ENCODE results near the gene TPH2.

TPH2 gene

GRCh38 chr12:72072592-72073212 lies 134.1 kb downstream of the TPH2 start:
- H3K4me3 ChIP-seq (ENCODE audit: low read depth, low read length), result no peak overlapping the region
- TF ChIP-seq CTCF (IDR thresholded peaks at IDR 0.05; ENCODE audit: low read depth, low read length), result no peak

- no peak for TF ChIP-seq CTCF (IDR thresholded peaks at IDR 0.05; ENCODE audit: low read depth, low read length)
- no peak overlapping the region for H3K4me3 ChIP-seq (ENCODE audit: low read depth, low read length)
Observed at GRCh38 chr12:72074065-72074464, 135.4 kb downstream of the TPH2 start.

GRCh38 chr12:72074956-72075355 lies 136.3 kb downstream of the TPH2 start:
- TF ChIP-seq CTCF (IDR thresholded peaks at IDR 0.05; ENCODE audit: low read depth, low read length), result no peak
- H3K4me3 ChIP-seq (ENCODE audit: low read depth, low read length), result no peak overlapping the region

GRCh38 chr12:72075401-72075800 lies 136.8 kb downstream of the TPH2 start:
- H3K4me3 ChIP-seq (ENCODE audit: low read depth, low read length), result no peak overlapping the region
- no peak for TF ChIP-seq CTCF (IDR thresholded peaks at IDR 0.05; ENCODE audit: low read depth, low read length)

GRCh38 chr12:72075891-72076557 lies 137.4 kb downstream of the TPH2 start:
- TF ChIP-seq CTCF (IDR thresholded peaks at IDR 0.05; ENCODE audit: low read depth, low read length), result no peak

GRCh38 chr12:72076558-72076915 lies 137.9 kb downstream of the TPH2 start:
- no peak for TF ChIP-seq CTCF (IDR thresholded peaks at IDR 0.05; ENCODE audit: low read depth, low read length)

More at GRCh38 chr12:72075891-72076557, 137.4 kb downstream of the TPH2 start:
- no peak overlapping the region for H3K4me3 ChIP-seq (ENCODE audit: low read depth, low read length)

GRCh38 chr12:72077111-72077820 lies 138.6 kb downstream of the TPH2 start:
- no peak overlapping the region for H3K4me3 ChIP-seq (ENCODE audit: low read depth, low read length)
- no peak for TF ChIP-seq CTCF (IDR thresholded peaks at IDR 0.05; ENCODE audit: low read depth, low read length)

More at GRCh38 chr12:72076558-72076915, 137.9 kb downstream of the TPH2 start:
- no peak overlapping the region for H3K4me3 ChIP-seq (ENCODE audit: low read depth, low read length)
